GM18505 (cell line): ENCODE data around the gene KCTD10.
"Not testable (repeated sequence)": the region's sequence is repeated elsewhere in the genome, so short reads cannot be mapped to it uniquely, and the experiment has no call there.

Experiments used
- ATAC-seq: cut with Tn5 transposase; IDR thresholded peaks from one replicate; pipeline ENCODE4 v1.9.1; 2021; ENCODE audit not compliant: unreplicated experiment
- POLR2A ChIP-seq: IDR thresholded peaks from 4 replicates; pipeline ENCODE4 v1.6.1; 2011; ENCODE audit warnings: borderline replicate concordance; ENCODE audit not compliant: insufficient read depth, insufficient read length; ENCODE audit errors: extremely low read depth

KCTD10 gene

GRCh38 chr12:109475121-109475520 lies 2.0 kb downstream of the KCTD10 start:
- no peak for ATAC-seq
- TF ChIP-seq POLR2A, result no peak

DNA sequence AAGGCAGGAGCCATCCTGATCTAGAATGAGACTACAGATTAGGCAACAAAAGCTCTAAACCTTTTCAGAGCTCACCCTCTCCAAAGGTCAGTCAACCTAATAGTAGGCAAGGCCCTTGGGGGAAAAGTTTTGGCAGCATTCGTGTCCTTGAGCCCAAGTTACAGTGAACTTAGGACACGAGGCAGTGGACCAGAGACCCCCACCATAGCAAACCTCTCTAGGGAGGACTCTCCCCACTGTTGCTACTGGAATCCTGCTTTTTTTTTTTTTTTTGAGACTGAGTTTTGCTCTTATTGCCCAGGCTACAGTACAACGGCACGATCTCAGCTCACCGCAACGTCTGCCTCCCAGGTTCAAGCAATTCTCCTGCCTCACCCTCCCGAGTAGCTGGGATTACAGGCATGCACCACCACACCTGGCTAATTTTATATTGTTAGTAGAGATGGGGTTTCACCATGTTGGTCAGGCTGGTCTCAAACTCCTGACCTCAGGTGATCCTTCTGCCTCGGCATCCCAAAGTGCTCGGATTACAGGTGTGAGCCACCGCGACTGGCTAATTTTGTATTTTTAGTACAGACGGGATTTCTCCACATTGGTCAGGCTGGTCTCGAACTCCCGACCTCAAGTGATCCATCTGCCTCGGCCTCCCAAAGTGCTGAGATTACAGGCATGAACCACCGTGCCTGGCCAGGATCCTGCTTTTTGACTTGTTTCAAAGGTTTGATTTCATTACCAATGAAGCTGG lies 3.4 kb downstream of the KCTD10 start:
- ATAC-seq, result not testable (repeated sequence)

GRCh38 chr12:109473006-109473405 lies 4.1 kb downstream of the KCTD10 start:
- TF ChIP-seq POLR2A, result no peak
- ATAC-seq, result no peak

- TF ChIP-seq POLR2A, result no peak
- no peak for ATAC-seq
Measured at GRCh38 chr12:109469517-109469916, 7.6 kb downstream of the KCTD10 start.

- TF ChIP-seq POLR2A, result no peak
- ATAC-seq, result no peak
Measured at GRCh38 chr12:109467978-109468676, 9.0 kb downstream of the KCTD10 start.

- no peak for TF ChIP-seq POLR2A
Measured at GRCh38 chr12:109466821-109467220, 10.3 kb downstream of the KCTD10 start.

DNA sequence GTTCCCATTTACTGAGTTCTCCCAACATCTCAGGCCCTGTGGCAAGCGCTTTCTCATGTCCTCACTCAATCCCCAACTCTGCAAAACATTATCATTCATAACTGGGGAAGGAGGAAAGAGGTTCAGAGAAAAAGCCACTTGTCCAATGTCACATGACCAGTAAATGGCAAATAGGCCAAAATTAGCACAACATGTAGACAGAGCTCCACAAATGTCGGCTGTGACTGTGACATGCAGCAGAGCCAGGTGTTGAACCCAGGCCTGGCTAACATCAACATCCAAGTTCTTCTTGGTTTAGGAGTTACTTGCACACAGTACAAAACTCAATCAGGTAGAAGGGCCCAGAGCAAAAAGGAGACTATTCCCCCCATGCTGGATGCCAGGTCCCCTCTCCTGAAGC lies 10.8 kb downstream of the KCTD10 start:
- TF ChIP-seq POLR2A, result no peak
- no peak for ATAC-seq

More at GRCh38 chr12:109466821-109467220, 10.3 kb downstream of the KCTD10 start:
- ATAC-seq, result no peak

DNA sequence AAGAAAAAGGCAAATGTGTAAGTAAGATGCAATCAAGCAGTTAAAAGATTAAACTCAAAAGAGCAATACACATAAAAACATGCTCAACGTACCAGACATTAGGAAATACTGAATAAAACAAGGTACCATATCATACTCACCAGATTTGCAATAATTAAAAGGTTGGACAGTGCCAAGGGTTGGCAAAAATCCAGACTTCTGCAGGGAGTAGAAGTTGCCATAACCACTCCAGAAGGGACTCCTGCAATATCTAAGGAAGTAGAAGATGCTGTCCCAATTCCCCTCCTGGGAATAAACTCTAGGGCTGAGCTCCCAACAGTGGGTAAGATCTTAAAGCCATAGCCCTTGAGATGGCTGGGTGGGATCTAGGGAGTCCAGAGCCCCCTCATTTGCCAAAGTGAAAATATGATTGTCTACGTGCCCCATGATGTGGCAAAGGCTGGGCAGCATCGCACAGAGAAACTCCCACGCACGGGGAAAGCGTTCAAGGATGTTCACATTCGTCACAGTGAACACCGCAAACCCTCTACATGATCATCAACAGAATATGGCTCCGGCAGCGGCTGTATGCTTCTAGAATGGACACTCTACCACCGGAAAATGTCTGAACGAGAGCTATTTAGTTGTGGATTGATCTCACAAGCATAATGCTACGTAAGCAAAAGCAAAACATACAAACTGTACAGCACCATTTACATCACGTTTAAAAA lies 12.3 kb downstream of the KCTD10 start:
- no peak for ATAC-seq
- no peak for TF ChIP-seq POLR2A

GRCh38 chr12:109463756-109464155 lies 13.3 kb downstream of the KCTD10 start:
- no peak for TF ChIP-seq POLR2A
- no peak for ATAC-seq

- ATAC-seq, result no peak
- no peak for TF ChIP-seq POLR2A
Measured at GRCh38 chr12:109462868-109463692, 14.0 kb downstream of the KCTD10 start.

GRCh38 chr12:109461846-109462756 lies 15.0 kb downstream of the KCTD10 start:
- ATAC-seq, result no peak
- TF ChIP-seq POLR2A, result no peak
